Measurements from ENCODE around the gene KRTAP5-5.

- TF ChIP-seq POLR2A (IDR thresholded peaks at IDR 0.05) (no peak), CTCF (IDR thresholded peaks at IDR 0.05) (no peak)
Measured at GRCh38 chr11:1676229-1676740, 46.7 kb downstream of the KRTAP5-5 start.

Measured in lower leg skin (tissue), 3 donors.